ENCODE results near the gene SERPINC1.
"Not testable (repeated sequence)": the region's sequence is repeated elsewhere in the genome, so short reads cannot be mapped to it uniquely, and the experiment has no call there.

SERPINC1 gene

GRCh38 chr1:173862146-173862768, 54.9 kb downstream of the SERPINC1 start:
- not testable (repeated sequence) for DNase-seq

DNA sequence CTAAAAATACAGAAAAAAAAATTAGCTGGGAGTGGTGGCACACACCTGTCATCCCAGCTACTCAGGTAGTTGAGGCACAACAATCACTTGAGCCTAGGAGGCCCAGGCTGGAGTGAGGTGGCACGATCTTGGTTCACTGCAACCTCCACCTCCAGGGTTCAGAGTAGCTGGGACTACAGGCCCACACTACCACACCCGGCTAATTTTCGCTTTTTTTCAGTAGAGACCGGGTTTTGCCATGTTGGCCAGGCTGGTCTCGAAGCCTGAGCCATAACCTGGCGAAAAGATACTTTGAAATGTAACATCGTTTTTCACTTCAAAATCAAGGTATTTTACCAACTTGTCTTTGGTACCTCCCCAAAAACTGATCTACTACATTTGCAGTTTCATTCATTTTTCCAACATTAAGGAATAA, 55.4 kb downstream of the SERPINC1 start:
- no peak for DNase-seq

GRCh38 chr1:173860065-173860464, 57.1 kb downstream of the SERPINC1 start:
- DNase-seq: no peak

- DNase-seq: not testable (repeated sequence)
These were observed 57.6 kb downstream of the SERPINC1 start for GRCh38 chr1:173859547-173859946.

- DNase-seq: no peak
These were observed 59.7 kb downstream of the SERPINC1 start for GRCh38 chr1:173857363-173857917.

GRCh38 chr1:173856903-173857302, 60.2 kb downstream of the SERPINC1 start:
- DNase-seq: no peak

DNA sequence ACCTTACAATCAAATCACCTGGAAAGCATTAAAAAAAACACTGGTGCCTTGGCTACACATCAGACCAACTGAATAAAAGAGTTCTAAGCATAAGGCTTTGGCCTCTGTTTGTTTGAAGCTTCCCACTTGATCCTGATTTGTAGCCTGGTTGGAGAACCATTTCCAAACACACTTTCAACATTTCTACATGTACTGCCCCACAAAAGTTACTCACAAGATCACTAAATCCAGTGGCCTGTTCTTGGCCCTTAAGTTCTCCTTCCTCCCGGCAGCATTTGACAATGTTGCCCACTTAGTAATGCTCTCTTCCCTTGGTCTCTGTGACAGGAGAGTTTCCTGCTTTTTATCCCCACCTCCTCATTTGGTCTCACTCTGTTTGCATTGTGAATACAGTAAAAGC, 61.1 kb downstream of the SERPINC1 start:
- no peak for DNase-seq

All from NCI-H2029 (cell line).